ENCODE data around the gene C17orf50. TPM values are rescaled to one million over a fixed set of nuclear protein-coding genes. Genes with fewer than 3 reads are reported as not detected.

C17orf50 gene
- total and polyA plus RNA-seq, 2 of the 13 experiments (the other 11 are each of a cell fraction or from before 2014, with no cell fraction given) = not detected

DNA sequence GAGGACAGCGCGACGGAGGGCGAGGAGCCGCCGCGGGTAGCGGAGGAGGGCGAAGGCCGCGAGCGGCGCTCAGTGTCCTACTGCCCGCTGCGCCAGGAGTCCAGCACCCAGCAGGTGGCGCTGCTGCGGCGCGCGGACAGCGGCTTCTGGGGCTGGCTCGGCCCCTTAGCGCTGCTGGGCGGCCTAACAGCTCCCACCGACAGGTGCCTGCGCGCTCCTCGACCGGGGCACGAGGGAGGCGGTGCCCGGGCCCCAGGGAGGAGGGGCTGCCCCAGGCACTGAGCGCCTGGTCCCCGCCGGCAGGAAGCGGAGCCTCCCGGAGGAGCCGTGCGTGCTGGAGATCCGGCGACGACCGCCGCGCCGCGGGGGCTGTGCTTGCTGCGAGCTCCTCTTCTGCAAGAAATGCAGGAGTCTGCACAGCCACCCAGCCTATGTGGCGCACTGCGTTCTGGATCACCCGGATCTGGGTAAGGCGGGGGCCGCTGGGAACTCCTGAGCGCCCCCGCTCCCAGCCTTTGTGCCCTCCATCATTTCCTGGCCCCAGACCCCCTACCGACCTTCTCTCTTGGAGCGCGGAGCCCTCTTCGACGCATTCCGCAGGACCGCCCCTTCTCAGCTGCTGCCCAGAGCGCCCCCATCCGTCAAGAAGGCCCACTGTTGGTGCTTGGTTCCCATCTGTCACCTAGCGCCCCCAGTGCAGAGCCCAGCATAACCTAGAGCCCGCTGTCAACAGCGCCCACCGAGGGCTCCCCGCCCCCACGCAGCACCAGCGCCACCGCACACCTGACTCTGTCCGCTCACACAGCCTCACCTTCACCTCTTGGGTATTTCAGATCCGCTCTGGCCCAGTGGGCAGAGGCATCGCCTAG, 3.7 kb downstream of the C17orf50 start (continued):
- TF ChIP-seq, protein P1, sequence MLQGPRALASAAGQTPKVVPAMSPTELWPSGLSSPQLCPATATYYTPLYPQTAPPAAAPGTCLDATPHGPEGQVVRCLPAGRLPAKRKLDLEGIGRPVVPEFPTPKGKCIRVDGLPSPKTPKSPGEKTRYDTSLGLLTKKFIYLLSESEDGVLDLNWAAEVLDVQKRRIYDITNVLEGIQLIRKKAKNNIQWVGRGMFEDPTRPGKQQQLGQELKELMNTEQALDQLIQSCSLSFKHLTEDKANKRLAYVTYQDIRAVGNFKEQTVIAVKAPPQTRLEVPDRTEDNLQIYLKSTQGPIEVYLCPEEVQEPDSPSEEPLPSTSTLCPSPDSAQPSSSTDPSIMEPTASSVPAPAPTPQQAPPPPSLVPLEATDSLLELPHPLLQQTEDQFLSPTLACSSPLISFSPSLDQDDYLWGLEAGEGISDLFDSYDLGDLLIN (CRISPR knock-in tag; IDR thresholded peaks at IDR 0.05; ENCODE audit: borderline replicate concordance) = no peak
- TF ChIP-seq TMF1 (CRISPR knock-in tag; IDR thresholded peaks at IDR 0.05; ENCODE audit: low read depth) (peak; percentile 67; the same call in 1 of the 2 replicates), SETDB1 (CRISPR knock-in tag; IDR thresholded peaks at IDR 0.05; ENCODE audit: borderline replicate concordance) (no peak), ZNF431 (CRISPR knock-in tag; IDR thresholded peaks at IDR 0.05; ENCODE audit: borderline replicate concordance, low read depth) (no peak), FOXJ3 (CRISPR knock-in tag; IDR thresholded peaks at IDR 0.05; ENCODE audit: borderline replicate concordance) (0 out of 2 replicates have a peak, but pooled peaks have one; percentile 33), SAFB2 (CRISPR knock-in tag; IDR thresholded peaks at IDR 0.05; ENCODE audit: borderline replicate concordance, low read depth) (peak; percentile 59; the same call in 1 of the 2 replicates), NONO (IDR thresholded peaks at IDR 0.05) (no peak), NONO (CRISPR knock-in tag; conservative IDR thresholded peaks at IDR 0.05) (peak; percentile 91), ZNF329 (CRISPR knock-in tag; IDR thresholded peaks at IDR 0.05; ENCODE audit: low read depth) (peak; percentile 80), ZNF615 (CRISPR knock-in tag; IDR thresholded peaks at IDR 0.05; ENCODE audit: borderline replicate concordance) (no peak), ZFP37 (CRISPR knock-in tag; IDR thresholded peaks at IDR 0.05; ENCODE audit: borderline replicate concordance) (no peak), SRY (CRISPR knock-in tag; IDR thresholded peaks at IDR 0.05) (no peak; the same call in 1 of the 2 replicates), ADNP (CRISPR knock-in tag; IDR thresholded peaks at IDR 0.05) (no peak), ZNF616 (CRISPR knock-in tag; IDR thresholded peaks at IDR 0.05; ENCODE audit: low read depth) (peak; percentile 72; the same call in 1 of the 2 replicates)
- TF ChIP-seq, protein P2, sequence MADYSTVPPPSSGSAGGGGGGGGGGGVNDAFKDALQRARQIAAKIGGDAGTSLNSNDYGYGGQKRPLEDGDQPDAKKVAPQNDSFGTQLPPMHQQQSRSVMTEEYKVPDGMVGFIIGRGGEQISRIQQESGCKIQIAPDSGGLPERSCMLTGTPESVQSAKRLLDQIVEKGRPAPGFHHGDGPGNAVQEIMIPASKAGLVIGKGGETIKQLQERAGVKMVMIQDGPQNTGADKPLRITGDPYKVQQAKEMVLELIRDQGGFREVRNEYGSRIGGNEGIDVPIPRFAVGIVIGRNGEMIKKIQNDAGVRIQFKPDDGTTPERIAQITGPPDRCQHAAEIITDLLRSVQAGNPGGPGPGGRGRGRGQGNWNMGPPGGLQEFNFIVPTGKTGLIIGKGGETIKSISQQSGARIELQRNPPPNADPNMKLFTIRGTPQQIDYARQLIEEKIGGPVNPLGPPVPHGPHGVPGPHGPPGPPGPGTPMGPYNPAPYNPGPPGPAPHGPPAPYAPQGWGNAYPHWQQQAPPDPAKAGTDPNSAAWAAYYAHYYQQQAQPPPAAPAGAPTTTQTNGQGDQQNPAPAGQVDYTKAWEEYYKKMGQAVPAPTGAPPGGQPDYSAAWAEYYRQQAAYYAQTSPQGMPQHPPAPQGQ (CRISPR knock-in tag; IDR thresholded peaks at IDR 0.05; ENCODE audit: borderline replicate concordance) = no peak
- TF ChIP-seq, protein P3, sequence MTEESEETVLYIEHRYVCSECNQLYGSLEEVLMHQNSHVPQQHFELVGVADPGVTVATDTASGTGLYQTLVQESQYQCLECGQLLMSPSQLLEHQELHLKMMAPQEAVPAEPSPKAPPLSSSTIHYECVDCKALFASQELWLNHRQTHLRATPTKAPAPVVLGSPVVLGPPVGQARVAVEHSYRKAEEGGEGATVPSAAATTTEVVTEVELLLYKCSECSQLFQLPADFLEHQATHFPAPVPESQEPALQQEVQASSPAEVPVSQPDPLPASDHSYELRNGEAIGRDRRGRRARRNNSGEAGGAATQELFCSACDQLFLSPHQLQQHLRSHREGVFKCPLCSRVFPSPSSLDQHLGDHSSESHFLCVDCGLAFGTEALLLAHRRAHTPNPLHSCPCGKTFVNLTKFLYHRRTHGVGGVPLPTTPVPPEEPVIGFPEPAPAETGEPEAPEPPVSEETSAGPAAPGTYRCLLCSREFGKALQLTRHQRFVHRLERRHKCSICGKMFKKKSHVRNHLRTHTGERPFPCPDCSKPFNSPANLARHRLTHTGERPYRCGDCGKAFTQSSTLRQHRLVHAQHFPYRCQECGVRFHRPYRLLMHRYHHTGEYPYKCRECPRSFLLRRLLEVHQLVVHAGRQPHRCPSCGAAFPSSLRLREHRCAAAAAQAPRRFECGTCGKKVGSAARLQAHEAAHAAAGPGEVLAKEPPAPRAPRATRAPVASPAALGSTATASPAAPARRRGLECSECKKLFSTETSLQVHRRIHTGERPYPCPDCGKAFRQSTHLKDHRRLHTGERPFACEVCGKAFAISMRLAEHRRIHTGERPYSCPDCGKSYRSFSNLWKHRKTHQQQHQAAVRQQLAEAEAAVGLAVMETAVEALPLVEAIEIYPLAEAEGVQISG (CRISPR knock-in tag; IDR thresholded peaks at IDR 0.05) = peak; percentile 96
- TF ChIP-seq, protein P4, sequence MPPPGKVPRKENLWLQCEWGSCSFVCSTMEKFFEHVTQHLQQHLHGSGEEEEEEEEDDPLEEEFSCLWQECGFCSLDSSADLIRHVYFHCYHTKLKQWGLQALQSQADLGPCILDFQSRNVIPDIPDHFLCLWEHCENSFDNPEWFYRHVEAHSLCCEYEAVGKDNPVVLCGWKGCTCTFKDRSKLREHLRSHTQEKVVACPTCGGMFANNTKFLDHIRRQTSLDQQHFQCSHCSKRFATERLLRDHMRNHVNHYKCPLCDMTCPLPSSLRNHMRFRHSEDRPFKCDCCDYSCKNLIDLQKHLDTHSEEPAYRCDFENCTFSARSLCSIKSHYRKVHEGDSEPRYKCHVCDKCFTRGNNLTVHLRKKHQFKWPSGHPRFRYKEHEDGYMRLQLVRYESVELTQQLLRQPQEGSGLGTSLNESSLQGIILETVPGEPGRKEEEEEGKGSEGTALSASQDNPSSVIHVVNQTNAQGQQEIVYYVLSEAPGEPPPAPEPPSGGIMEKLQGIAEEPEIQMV (CRISPR knock-in tag; IDR thresholded peaks at IDR 0.05; ENCODE audit: low read depth) = peak; percentile 43; the same call in 1 of the 2 replicates
- TF ChIP-seq, protein P5, sequence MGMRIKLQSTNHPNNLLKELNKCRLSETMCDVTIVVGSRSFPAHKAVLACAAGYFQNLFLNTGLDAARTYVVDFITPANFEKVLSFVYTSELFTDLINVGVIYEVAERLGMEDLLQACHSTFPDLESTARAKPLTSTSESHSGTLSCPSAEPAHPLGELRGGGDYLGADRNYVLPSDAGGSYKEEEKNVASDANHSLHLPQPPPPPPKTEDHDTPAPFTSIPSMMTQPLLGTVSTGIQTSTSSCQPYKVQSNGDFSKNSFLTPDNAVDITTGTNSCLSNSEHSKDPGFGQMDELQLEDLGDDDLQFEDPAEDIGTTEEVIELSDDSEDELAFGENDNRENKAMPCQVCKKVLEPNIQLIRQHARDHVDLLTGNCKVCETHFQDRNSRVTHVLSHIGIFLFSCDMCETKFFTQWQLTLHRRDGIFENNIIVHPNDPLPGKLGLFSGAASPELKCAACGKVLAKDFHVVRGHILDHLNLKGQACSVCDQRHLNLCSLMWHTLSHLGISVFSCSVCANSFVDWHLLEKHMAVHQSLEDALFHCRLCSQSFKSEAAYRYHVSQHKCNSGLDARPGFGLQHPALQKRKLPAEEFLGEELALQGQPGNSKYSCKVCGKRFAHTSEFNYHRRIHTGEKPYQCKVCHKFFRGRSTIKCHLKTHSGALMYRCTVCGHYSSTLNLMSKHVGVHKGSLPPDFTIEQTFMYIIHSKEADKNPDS (CRISPR knock-in tag; IDR thresholded peaks at IDR 0.05) = peak; percentile 23; the same call in 1 of the 2 replicates
